ENCODE results near the gene COL27A1. TPM values are rescaled to one million over a fixed set of nuclear protein-coding genes. Genes with fewer than 3 reads are reported as not detected.

Gene COL27A1
- polyA plus RNA-seq, 1 of the 3 experiments (the other 2 are of a cell fraction), result 8.7 TPM

- TF ChIP-seq, protein P1, sequence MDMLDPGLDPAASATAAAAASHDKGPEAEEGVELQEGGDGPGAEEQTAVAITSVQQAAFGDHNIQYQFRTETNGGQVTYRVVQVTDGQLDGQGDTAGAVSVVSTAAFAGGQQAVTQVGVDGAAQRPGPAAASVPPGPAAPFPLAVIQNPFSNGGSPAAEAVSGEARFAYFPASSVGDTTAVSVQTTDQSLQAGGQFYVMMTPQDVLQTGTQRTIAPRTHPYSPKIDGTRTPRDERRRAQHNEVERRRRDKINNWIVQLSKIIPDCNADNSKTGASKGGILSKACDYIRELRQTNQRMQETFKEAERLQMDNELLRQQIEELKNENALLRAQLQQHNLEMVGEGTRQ (IDR thresholded peaks at IDR 0.05; ENCODE audit: borderline replicate concordance, low read depth, low read length), result no peak
- TF ChIP-seq GABPA (IDR thresholded peaks at IDR 0.05; ENCODE audit: low read depth) (no peak), FOXM1 (IDR thresholded peaks at IDR 0.05; ENCODE audit: low read depth) (no peak), GATA2 (CRISPR knock-in tag; IDR thresholded peaks at IDR 0.05) (no peak), RAD21 (IDR thresholded peaks at IDR 0.05; ENCODE audit: low read length) (no peak)
These were observed 2.3 kb downstream of the COL27A1 start (continued) for GRCh38 chr9:114157516-114158176.

- peaks cover 36% of the 10 kb centered on the region for H3K79me2 ChIP-seq (ENCODE audit: insufficient read depth)
- H3K27me3 ChIP-seq (ENCODE audit: insufficient read depth), result peaks cover 5% of the 10 kb centered on the region; the same call in 1 of the 2 replicates
- no peak overlapping the region for H3K4me2 ChIP-seq
- no peak overlapping the region for H3K4me3 ChIP-seq (ENCODE audit: low read depth in 2 of 2, low read length in 1 of 2)
- H3K9me3 ChIP-seq, result no peaks in the 10 kb centered on the region
- 97% methylated on average over 8 of the region's 10 CpGs for WGBS (ENCODE audit: low lambda C conversion rate)
- H3K4me1 ChIP-seq (ENCODE audit: control insufficient read depth in 1 of 2, insufficient read depth in 2 of 2, low read depth in 1 of 2, low read length in 1 of 2), result peaks cover 5 to 11% of the 10 kb centered on the region in 2 experiments; a peak in 2 of 4 replicates
- CTCF ChIA-PET, result interaction anchor here (1.4 to 14.0 kb wide), 4 partner anchors 51 to 130 kb away, joined by 5 to 187 read pairs (median 112); no protein-coding TSS in a partner anchor
- H2AFZ ChIP-seq (ENCODE audit: low read depth), result no peak overlapping the region
- POLR2A ChIA-PET, result no interaction called here
- no peaks in the 10 kb centered on the region for H3K36me3 ChIP-seq (replicated peaks in 1 of 2; ENCODE audit: control insufficient read depth in 1 of 2, insufficient read depth in 2 of 2, low read length in 1 of 2)
- no peak for DNase-seq
- 0 out of 2 replicates have a peak, but pooled peaks cover 8% of the 10 kb centered on the region for H4K20me1 ChIP-seq (ENCODE audit: insufficient read depth)
- no peaks in the 10 kb centered on the region for H3K9me2 ChIP-seq
- H3K9ac ChIP-seq, result no peak overlapping the region
- H3K27ac ChIP-seq (ENCODE audit: low read depth in 2 of 2, low read length in 1 of 2), result no peak overlapping the region
- peaks cover 3% of the 10 kb centered on the region for H3F3A ChIP-seq (replicated peaks; ENCODE audit: insufficient read depth)
- TF ChIP-seq FOXM1 (IDR thresholded peaks at IDR 0.05; ENCODE audit: low read depth) (no peak), TEAD4 (IDR thresholded peaks at IDR 0.05; ENCODE audit: borderline replicate concordance, insufficient read depth) (no peak), EP300 (IDR thresholded peaks at IDR 0.05; ENCODE audit: borderline replicate concordance in 1 of 2, low read depth in 1 of 2, low read length in 1 of 2) (no peak), TAF1 (IDR thresholded peaks at IDR 0.05; ENCODE audit: borderline replicate concordance, low read depth, low read length) (no peak), GABPA (IDR thresholded peaks at IDR 0.05; ENCODE audit: low read depth) (no peak), EZH2phosphoT487 (IDR thresholded peaks at IDR 0.05; ENCODE audit: borderline replicate concordance, low read depth) (no peak), POLR2AphosphoS5 (IDR thresholded peaks at IDR 0.05; ENCODE audit: low read depth, low read length) (no peak), RCOR1 (IDR thresholded peaks at IDR 0.05; ENCODE audit: low read length) (no peak), SIN3A (IDR thresholded peaks at IDR 0.05; ENCODE audit: borderline replicate concordance, low read depth, low read length) (no peak), REST (IDR thresholded peaks at IDR 0.05; ENCODE audit: low read depth, low read length) (no peak), GATA2 (CRISPR knock-in tag; IDR thresholded peaks at IDR 0.05) (no peak), CTCF (IDR thresholded peaks at IDR 0.05) (no peak), RFX5 (IDR thresholded peaks at IDR 0.05; ENCODE audit: low read length) (no peak), RAD21 (IDR thresholded peaks at IDR 0.05; ENCODE audit: low read length) (no peak), JUND (IDR thresholded peaks at IDR 0.05) (no peak), FOXJ3 (CRISPR knock-in tag; IDR thresholded peaks at IDR 0.05) (no peak)
- TF ChIP-seq, protein P2, sequence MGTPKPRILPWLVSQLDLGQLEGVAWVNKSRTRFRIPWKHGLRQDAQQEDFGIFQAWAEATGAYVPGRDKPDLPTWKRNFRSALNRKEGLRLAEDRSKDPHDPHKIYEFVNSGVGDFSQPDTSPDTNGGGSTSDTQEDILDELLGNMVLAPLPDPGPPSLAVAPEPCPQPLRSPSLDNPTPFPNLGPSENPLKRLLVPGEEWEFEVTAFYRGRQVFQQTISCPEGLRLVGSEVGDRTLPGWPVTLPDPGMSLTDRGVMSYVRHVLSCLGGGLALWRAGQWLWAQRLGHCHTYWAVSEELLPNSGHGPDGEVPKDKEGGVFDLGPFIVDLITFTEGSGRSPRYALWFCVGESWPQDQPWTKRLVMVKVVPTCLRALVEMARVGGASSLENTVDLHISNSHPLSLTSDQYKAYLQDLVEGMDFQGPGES (IDR thresholded peaks at IDR 0.05; ENCODE audit: low read depth, low read length), result no peak
- TF ChIP-seq, protein P3, sequence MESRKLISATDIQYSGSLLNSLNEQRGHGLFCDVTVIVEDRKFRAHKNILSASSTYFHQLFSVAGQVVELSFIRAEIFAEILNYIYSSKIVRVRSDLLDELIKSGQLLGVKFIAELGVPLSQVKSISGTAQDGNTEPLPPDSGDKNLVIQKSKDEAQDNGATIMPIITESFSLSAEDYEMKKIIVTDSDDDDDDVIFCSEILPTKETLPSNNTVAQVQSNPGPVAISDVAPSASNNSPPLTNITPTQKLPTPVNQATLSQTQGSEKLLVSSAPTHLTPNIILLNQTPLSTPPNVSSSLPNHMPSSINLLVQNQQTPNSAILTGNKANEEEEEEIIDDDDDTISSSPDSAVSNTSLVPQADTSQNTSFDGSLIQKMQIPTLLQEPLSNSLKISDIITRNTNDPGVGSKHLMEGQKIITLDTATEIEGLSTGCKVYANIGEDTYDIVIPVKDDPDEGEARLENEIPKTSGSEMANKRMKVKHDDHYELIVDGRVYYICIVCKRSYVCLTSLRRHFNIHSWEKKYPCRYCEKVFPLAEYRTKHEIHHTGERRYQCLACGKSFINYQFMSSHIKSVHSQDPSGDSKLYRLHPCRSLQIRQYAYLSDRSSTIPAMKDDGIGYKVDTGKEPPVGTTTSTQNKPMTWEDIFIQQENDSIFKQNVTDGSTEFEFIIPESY (IDR thresholded peaks at IDR 0.05; ENCODE audit: borderline replicate concordance, low read depth), result no peak
These were observed 3.3 kb downstream of the COL27A1 start for GRCh38 chr9:114158482-114159130.
